Endothelial cell of umbilical vein (primary cell): ENCODE data around the gene EFS. TPM values are rescaled to one million over a fixed set of nuclear protein-coding genes. Genes with fewer than 3 reads are reported as not detected.

Source experiments
- BruUV-seq: library from RNA; stranded (reverse); fragments of 400-500 nt; replicated peaks from 2 replicates; lab custom pipeline; 2021; lab: Mats Ljungman, UMichigan
- CTCF ChIA-PET: fragments of 300-600, 350-600 bp; sonication (Branson Sonifier 250); formaldehyde crosslinking; loops from one replicate; lab custom pipeline; 2021; ENCODE audit warnings: antibody characterized with exemption, inconsistent platforms; lab: Charles Lee
- POLR2A ChIA-PET: fragments of 300-600, 350-600 bp; sonication (Branson Sonifier 250); formaldehyde crosslinking; loops from one replicate; lab custom pipeline; 2021; ENCODE audit warnings: antibody characterized with exemption, inconsistent platforms; lab: Charles Lee
- DNase-seq: peaks from one replicate; pipeline ENCODE4 v3.0.0-alpha.2; 2011; ENCODE audit warnings: low read depth, low spot score
- FAIRE-seq: peaks from 2 replicates; lab custom pipeline; 2011; peaks lifted over from hg19 to GRCh38; lab: Jason Lieb, UNC
- H2AFZ ChIP-seq: 2 replicates; pipeline ENCODE4 v1.6.0; 2012; ENCODE audit warnings: low read depth, low read length, control low read depth, inconsistent platforms
- H3K27ac ChIP-seq: 2 replicates; pipeline ENCODE4 v1.5.1; 2011; ENCODE audit warnings: low read depth, mild to moderate bottlenecking, control low read depth, low read length, moderate library complexity; ENCODE audit not compliant: insufficient read depth
- H3K27me3 ChIP-seq, 2 experiments: 2 replicates each; pipeline versions ENCODE4 v1.6.0 to v1.6.1; 2011; ENCODE audit warnings: low read length in 2 of 2, mixed read lengths in 1 of 2; ENCODE audit not compliant: control insufficient read depth in 2 of 2, insufficient read depth in 2 of 2
- H3K36me3 ChIP-seq, 2 experiments: 2 replicates in 1 of 2; 3 replicates in 1 of 2; pipeline ENCODE4 v1.5.1; 2011; ENCODE audit warnings: low read length in 2 of 2, mild to moderate bottlenecking in 1 of 2, moderate library complexity in 1 of 2; ENCODE audit not compliant: control insufficient read depth in 2 of 2, insufficient read depth in 2 of 2; ENCODE audit errors: extremely low read depth in 1 of 2
- H3K4me1 ChIP-seq: 3 replicates; pipeline ENCODE4 v1.5.1; 2011; ENCODE audit warnings: mild to moderate bottlenecking, low read length; ENCODE audit not compliant: control insufficient read depth, insufficient read depth; ENCODE audit errors: extremely low read depth
- H3K4me2 ChIP-seq: 2 replicates; pipeline ENCODE4 v1.6.1; 2011; ENCODE audit warnings: low read length, control low read depth, mixed read lengths; ENCODE audit not compliant: insufficient read depth
- H3K4me3 ChIP-seq, 3 experiments: fragments of 200-600 bp in 1 of 3; sonication (generic), shearing (Covaris generic) in 1 of 3; replicated peaks in 1 of 3; 2 replicates each; pipeline ENCODE4 v1.5.1; 2011 to 2016; ENCODE audit warnings: control low read depth in 3 of 3, low read length in 3 of 3, mild to moderate bottlenecking in 2 of 3, inconsistent platforms in 1 of 3, low read depth in 1 of 3, moderate library complexity in 1 of 3; ENCODE audit not compliant: insufficient read depth in 1 of 3
- H3K79me2 ChIP-seq: 2 replicates; pipeline ENCODE4 v1.6.0; 2012; ENCODE audit warnings: low read length, inconsistent platforms; ENCODE audit not compliant: control insufficient read depth, insufficient read depth
- H3K9ac ChIP-seq: replicated peaks from 2 replicates; pipeline ENCODE3; 2011; ENCODE audit warnings: low read length, control low read depth; ENCODE audit not compliant: insufficient read depth; ENCODE audit errors: extremely low read depth
- H3K9me1 ChIP-seq: replicated peaks from 3 replicates; pipeline ENCODE4 v1.6.0; 2011; ENCODE audit warnings: mild to moderate bottlenecking, low read length; ENCODE audit not compliant: control insufficient read depth, insufficient read depth; ENCODE audit errors: extremely low read depth
- H3K9me3 ChIP-seq: replicated peaks from 2 replicates; pipeline ENCODE4 v1.5.1; 2012; ENCODE audit warnings: low read length, inconsistent platforms; ENCODE audit not compliant: control insufficient read depth, insufficient read depth
- H4K20me1 ChIP-seq: replicated peaks from 2 replicates; pipeline ENCODE3; 2011; ENCODE audit warnings: mild to moderate bottlenecking, low read length; ENCODE audit not compliant: control insufficient read depth, insufficient read depth; ENCODE audit errors: extremely low read depth
- EZH2 ChIP-seq: IDR thresholded peaks from 2 replicates; pipeline ENCODE4 v1.6.1; 2012; ENCODE audit warnings: borderline replicate concordance, low read depth, mild to moderate bottlenecking, moderate library complexity, low read length, inconsistent platforms; ENCODE audit not compliant: severe bottlenecking
- FOS ChIP-seq: IDR thresholded peaks from 2 replicates; pipeline ENCODE4 v1.6.1; 2011; ENCODE audit warnings: mild to moderate bottlenecking, low read length, moderate library complexity, borderline replicate concordance; ENCODE audit not compliant: insufficient read depth
- GATA2 ChIP-seq: IDR thresholded peaks from 2 replicates; pipeline ENCODE4 v1.7.0; 2011; ENCODE audit warnings: low read depth, mild to moderate bottlenecking, moderate library complexity, mixed read lengths, low read length; ENCODE audit not compliant: insufficient read length, insufficient read depth
- JUN ChIP-seq: IDR thresholded peaks from 2 replicates; pipeline ENCODE4 v1.6.1; 2011; ENCODE audit warnings: borderline replicate concordance, low read depth; ENCODE audit not compliant: insufficient read length, insufficient read depth
- MYC ChIP-seq: IDR thresholded peaks from one replicate; pipeline ENCODE4 v1.6.1; 2011; ENCODE audit warnings: mild to moderate bottlenecking, low read depth, low read length
- POLR2A ChIP-seq: IDR thresholded peaks from 2 replicates; pipeline ENCODE4 v1.6.1; 2012; ENCODE audit warnings: low read depth, mild to moderate bottlenecking, control low read depth, low read length
- POLR2AphosphoS5 ChIP-seq: IDR thresholded peaks from 2 replicates; pipeline ENCODE4 v1.6.1; 2012; ENCODE audit warnings: low read depth, mild to moderate bottlenecking, control low read depth, low read length, moderate library complexity; ENCODE audit not compliant: insufficient read depth
- dilution Hi-C: fragments of 300-500 bp; cut with MboI; formaldehyde crosslinking; loops from one replicate; pipeline ENCODE4 v1.15.0; 2019; ENCODE audit warnings: low sequenced_read_pairs; ENCODE audit not compliant: extremely low pct_ligation_motif_present
- intact Hi-C: fragments of 100-400 bp; cut with micrococcal nuclease; formaldehyde crosslinking; loops from one replicate; pipeline ENCODE4 v1.10.0; 2022
- polyA plus RNA-seq, 4 experiments: library from polyadenylated mRNA; depleted of rRNA in 3 of 4; stranded (reverse) in 3 of 4; unstranded in 1 of 4; fragments of >200 nt; gene quantifications; 2 replicates each; pipeline versions ENCODE4 v1.2.1 to v1.2.3, GENCODE V29; 2011 to 2012; ENCODE audit warnings: missing spikeins in 1 of 4
- total RNA-seq: library from RNA; stranded (reverse); gene quantifications from 2 replicates; pipeline ENCODE4 v1.2.3, GENCODE V29; 2021
- TF ChIP-seq, protein P1 (sequence below), 2 donors: IDR thresholded peaks; 1 replicate in 1 of 2; 2 replicates in 1 of 2; pipeline ENCODE4 v1.5.1; 2011; ENCODE audit warnings: low read length in 2 of 2, mild to moderate bottlenecking in 2 of 2, moderate library complexity in 2 of 2, control low read depth in 1 of 2, inconsistent platforms in 1 of 2, low read depth in 1 of 2; ENCODE audit not compliant: insufficient read depth in 1 of 2; ENCODE audit errors: extremely low read depth in 1 of 2
- TF ChIP-seq, protein P2 (sequence below): IDR thresholded peaks from 2 replicates; pipeline ENCODE4 v1.6.1; 2011; ENCODE audit not compliant: insufficient read depth, insufficient read length

Gene EFS
- total and polyA plus RNA-seq, 2 donors (not counting 3 experiments of a cell fraction or from before 2014, with no cell fraction given) = 0.03 to 0.13 TPM

DNA sequence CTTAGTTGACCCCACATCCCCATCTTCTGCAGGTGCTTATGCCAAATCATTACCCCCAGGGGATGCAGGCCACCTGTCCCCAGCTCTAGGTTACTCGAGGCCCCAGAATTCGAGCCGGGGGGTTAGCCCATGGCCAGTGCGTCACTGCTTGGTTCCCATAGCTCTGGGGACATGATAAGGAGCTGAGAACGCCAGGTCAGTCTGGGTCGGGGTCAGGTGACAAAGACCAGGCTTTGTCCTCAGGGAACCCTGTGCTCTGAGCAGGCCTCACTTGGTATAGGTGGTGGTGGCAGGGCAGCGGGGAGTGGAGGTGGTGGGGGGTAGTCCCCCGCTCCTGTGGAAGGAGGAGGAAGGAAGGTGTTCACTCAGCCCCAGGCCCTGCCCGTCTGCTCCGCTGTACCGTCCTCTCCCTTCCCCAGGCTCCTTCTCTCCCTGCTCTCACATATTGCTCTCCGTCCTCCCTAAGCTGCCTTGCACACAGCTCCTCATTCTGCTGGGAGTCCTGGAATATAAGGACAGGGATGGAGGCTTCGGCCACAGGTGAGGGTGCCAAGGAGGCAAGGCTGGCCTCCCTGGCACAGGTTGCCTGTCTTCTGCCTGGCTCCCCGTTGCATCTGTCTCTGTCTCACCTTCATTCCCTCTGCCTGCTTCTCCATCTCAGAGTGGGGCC lies 45.1 kb upstream of the EFS start:
- CTCF ChIA-PET = interaction anchor here (0.8 kb wide), 1 partner anchor 1189 kb away, joined by 3 read pairs; no protein-coding TSS in a partner anchor
- no peak overlapping the region for H3K9ac ChIP-seq

More for the DNA sequence above, 45.1 kb upstream of the EFS start:
- H3K4me3 ChIP-seq = no peak overlapping the region
- no peaks in the 10 kb centered on the region for H3K27me3 ChIP-seq
- BruUV-seq = no TSS peak
- no peak overlapping the region for H3K4me2 ChIP-seq
- POLR2A ChIA-PET = no interaction called here
- no peaks in the 10 kb centered on the region for H3K79me2 ChIP-seq
- DNase-seq (no peak), FAIRE-seq (no peak)
- dilution Hi-C loops = no loop called here
- no peak for TF ChIP-seq MYC
- TF ChIP-seq FOS = no peak
- TF ChIP-seq, protein P1, sequence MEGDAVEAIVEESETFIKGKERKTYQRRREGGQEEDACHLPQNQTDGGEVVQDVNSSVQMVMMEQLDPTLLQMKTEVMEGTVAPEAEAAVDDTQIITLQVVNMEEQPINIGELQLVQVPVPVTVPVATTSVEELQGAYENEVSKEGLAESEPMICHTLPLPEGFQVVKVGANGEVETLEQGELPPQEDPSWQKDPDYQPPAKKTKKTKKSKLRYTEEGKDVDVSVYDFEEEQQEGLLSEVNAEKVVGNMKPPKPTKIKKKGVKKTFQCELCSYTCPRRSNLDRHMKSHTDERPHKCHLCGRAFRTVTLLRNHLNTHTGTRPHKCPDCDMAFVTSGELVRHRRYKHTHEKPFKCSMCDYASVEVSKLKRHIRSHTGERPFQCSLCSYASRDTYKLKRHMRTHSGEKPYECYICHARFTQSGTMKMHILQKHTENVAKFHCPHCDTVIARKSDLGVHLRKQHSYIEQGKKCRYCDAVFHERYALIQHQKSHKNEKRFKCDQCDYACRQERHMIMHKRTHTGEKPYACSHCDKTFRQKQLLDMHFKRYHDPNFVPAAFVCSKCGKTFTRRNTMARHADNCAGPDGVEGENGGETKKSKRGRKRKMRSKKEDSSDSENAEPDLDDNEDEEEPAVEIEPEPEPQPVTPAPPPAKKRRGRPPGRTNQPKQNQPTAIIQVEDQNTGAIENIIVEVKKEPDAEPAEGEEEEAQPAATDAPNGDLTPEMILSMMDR (IDR thresholded peaks at IDR 0.05; ENCODE audit: extremely low read depth in 1 of 2, insufficient read depth in 1 of 2, low read depth in 1 of 2, low read length in 2 of 2) = no peak
- TF ChIP-seq, protein P2, sequence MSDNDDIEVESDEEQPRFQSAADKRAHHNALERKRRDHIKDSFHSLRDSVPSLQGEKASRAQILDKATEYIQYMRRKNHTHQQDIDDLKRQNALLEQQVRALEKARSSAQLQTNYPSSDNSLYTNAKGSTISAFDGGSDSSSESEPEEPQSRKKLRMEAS = no peak
- TF ChIP-seq POLR2A = no peak
- TF ChIP-seq POLR2AphosphoS5 = no peak
- no peak for TF ChIP-seq GATA2
- TF ChIP-seq EZH2 = no peak
- TF ChIP-seq JUN = no peak
- H4K20me1 ChIP-seq = no peaks in the 10 kb centered on the region
- H3K4me1 ChIP-seq = no peaks in the 10 kb centered on the region
- intact Hi-C loops = no loop called here
- no peaks in the 10 kb centered on the region for H3K36me3 ChIP-seq
- no peak overlapping the region for H3K27ac ChIP-seq
- no peaks in the 10 kb centered on the region for H3K9me1 ChIP-seq
- no peak overlapping the region for H2AFZ ChIP-seq
- no peaks in the 10 kb centered on the region for H3K9me3 ChIP-seq
